Neural crest cell (in vitro differentiated cells): ENCODE results near the gene TEAD4. TPM values are rescaled to one million over a fixed set of nuclear protein-coding genes. Genes with fewer than 3 reads are reported as not detected.

ENCODE experiments used
- DNase-seq: peaks from one replicate; pipeline ENCODE4 v3.0.0; 2021; ENCODE audit warnings: low read depth, mixed read lengths, low spot score
- H3K27ac Mint-ChIP-seq: one replicate; pipeline ENCODE4 v1.8.0; 2021; ENCODE audit warnings: mild to moderate bottlenecking, mixed read lengths; ENCODE audit not compliant: unreplicated experiment
- H3K27me3 Mint-ChIP-seq: 2 replicates; pipeline ENCODE4 v1.8.0; 2021; ENCODE audit warnings: low read depth, mild to moderate bottlenecking, mixed read lengths
- H3K36me3 Mint-ChIP-seq: 2 replicates; pipeline ENCODE4 v1.8.0; 2021; ENCODE audit warnings: low read depth, mild to moderate bottlenecking, mixed read lengths
- H3K4me1 Mint-ChIP-seq: 2 replicates; pipeline ENCODE4 v1.8.0; 2021; ENCODE audit warnings: mixed read lengths
- H3K4me3 Mint-ChIP-seq: one replicate; pipeline ENCODE4 v1.8.0; 2021; ENCODE audit warnings: mild to moderate bottlenecking, mixed read lengths
- H3K9me3 Mint-ChIP-seq: 2 replicates; pipeline ENCODE4 v1.8.0; 2021; ENCODE audit warnings: mixed read lengths
- total RNA-seq: library from RNA; stranded (reverse); gene quantifications from 2 replicates; pipeline ENCODE4 v1.2.1, GENCODE V29; 2021
- TF ChIP-seq, protein P1 (sequence below): fragments of 200-600 bp; sonication (generic); conservative IDR thresholded peaks from 2 replicates; pipeline ENCODE4 v1.5.0; 2021; ENCODE audit warnings: antibody characterized with exemption, mild to moderate bottlenecking

TEAD4 gene
- total RNA-seq, 1 donor from 2014 or later = 30.9 TPM

- Mint-ChIP-seq H3K27ac (no peak overlapping the region), H3K4me3 (no peak overlapping the region), H3K4me1 (peaks cover 27% of the 10 kb centered on the region), H3K9me3 (no peaks in the 10 kb centered on the region), H3K36me3 (no peaks in the 10 kb centered on the region), H3K27me3 (no peaks in the 10 kb centered on the region)
- TF ChIP-seq, protein P1, sequence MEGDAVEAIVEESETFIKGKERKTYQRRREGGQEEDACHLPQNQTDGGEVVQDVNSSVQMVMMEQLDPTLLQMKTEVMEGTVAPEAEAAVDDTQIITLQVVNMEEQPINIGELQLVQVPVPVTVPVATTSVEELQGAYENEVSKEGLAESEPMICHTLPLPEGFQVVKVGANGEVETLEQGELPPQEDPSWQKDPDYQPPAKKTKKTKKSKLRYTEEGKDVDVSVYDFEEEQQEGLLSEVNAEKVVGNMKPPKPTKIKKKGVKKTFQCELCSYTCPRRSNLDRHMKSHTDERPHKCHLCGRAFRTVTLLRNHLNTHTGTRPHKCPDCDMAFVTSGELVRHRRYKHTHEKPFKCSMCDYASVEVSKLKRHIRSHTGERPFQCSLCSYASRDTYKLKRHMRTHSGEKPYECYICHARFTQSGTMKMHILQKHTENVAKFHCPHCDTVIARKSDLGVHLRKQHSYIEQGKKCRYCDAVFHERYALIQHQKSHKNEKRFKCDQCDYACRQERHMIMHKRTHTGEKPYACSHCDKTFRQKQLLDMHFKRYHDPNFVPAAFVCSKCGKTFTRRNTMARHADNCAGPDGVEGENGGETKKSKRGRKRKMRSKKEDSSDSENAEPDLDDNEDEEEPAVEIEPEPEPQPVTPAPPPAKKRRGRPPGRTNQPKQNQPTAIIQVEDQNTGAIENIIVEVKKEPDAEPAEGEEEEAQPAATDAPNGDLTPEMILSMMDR = no peak
- no peak for DNase-seq
These were observed 79.0 kb downstream of the TEAD4 start for GRCh38 chr12:3038166-3038565.

DNA sequence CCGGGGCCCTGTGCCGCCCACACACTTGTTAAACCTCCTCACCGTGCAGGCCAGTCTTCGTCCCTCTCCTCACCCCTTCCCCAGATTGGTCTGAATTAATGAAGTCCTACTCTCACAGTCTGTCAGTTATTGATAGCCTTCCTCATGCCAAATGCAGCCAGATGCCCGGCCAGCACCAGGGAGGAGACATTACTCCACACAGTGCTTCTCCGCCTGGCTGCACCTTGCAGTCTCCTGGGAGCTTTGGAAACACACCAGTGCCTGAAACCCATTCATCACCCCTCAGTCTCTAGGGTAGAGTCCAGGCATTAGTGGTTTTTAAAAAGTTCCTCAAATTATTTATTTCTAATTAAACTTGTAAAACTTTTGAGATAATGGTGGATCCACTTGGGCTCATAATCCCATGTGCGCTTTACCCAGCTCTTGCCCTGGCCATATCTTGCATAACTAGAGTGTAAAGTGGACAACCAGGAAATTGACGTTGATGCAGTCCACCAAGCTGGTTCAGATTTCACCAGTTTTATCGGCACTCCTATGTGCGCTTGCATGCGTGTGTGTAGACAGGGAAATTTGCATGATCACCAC, 79.8 kb downstream of the TEAD4 start:
- Mint-ChIP-seq H3K4me3 (no peak overlapping the region), H3K27me3 (no peaks in the 10 kb centered on the region), H3K4me1 (peaks cover 21% of the 10 kb centered on the region), H3K27ac (peak overlapping the region; percentile 52), H3K36me3 (no peaks in the 10 kb centered on the region), H3K9me3 (no peaks in the 10 kb centered on the region)
- DNase-seq = no peak
- TF ChIP-seq, protein P1 = no peak

- no peaks in the 10 kb centered on the region for H3K9me3 Mint-ChIP-seq
- H3K4me3 Mint-ChIP-seq = no peak overlapping the region
- peaks cover 17% of the 10 kb centered on the region for H3K4me1 Mint-ChIP-seq
- TF ChIP-seq, protein P1 = no peak
- no peaks in the 10 kb centered on the region for H3K36me3 Mint-ChIP-seq
- DNase-seq = no peak
- H3K27ac Mint-ChIP-seq = no peak overlapping the region
- no peaks in the 10 kb centered on the region for H3K27me3 Mint-ChIP-seq
These were observed 80.9 kb downstream of the TEAD4 start for GRCh38 chr12:3040026-3040656.

GRCh38 chr12:3040663-3041544, 81.7 kb downstream of the TEAD4 start:
- DNase-seq = no peak
- Mint-ChIP-seq H3K36me3 (no peaks in the 10 kb centered on the region), H3K4me3 (no peak overlapping the region), H3K27me3 (no peaks in the 10 kb centered on the region), H3K9me3 (no peaks in the 10 kb centered on the region), H3K27ac (no peak overlapping the region), H3K4me1 (peaks cover 15% of the 10 kb centered on the region)
- TF ChIP-seq, protein P1 = no peak

GRCh38 chr12:3041558-3042164, 82.5 kb downstream of the TEAD4 start:
- Mint-ChIP-seq H3K4me3 (no peak overlapping the region), H3K9me3 (no peaks in the 10 kb centered on the region), H3K4me1 (peaks cover 7% of the 10 kb centered on the region), H3K36me3 (no peaks in the 10 kb centered on the region), H3K27ac (no peak overlapping the region), H3K27me3 (no peaks in the 10 kb centered on the region)
- DNase-seq = peak; percentile 54
- TF ChIP-seq, protein P1 = peak; percentile 84
